T-cell (primary cell): ENCODE data around the gene VPS45. TPM values are rescaled to one million over a fixed set of nuclear protein-coding genes. Genes with fewer than 3 reads are reported as not detected.
A peak's percentile ranks its signal among the peaks of the same experiment; 100 is the strongest.

Experiments
- ATAC-seq, 4 experiments: fragments of 200-7000 bp in 3 of 4; fragments of 150-1000 bp in 1 of 4; cut with Tn5 transposase; replicated peaks in 1 of 4; 1 replicate in 3 of 4; 2 replicates in 1 of 4; pipeline ENCODE4 v1.10.0; 2021; ENCODE audit warnings: moderate library complexity in 3 of 4, mild to moderate bottlenecking in 2 of 4, moderate number of reproducible peaks in 1 of 4
- CTCF ChIA-PET, 2 donors: fragments of 300-600 bp; sonication (Branson Sonifier 250); formaldehyde crosslinking; loops; one replicate each; lab custom pipeline; 2022; ENCODE audit warnings: antibody characterized with exemption in 2 of 2; lab: Charles Lee
- POLR2A ChIA-PET, 2 donors: fragments of 300-600 bp; sonication (Branson Sonifier 250); formaldehyde crosslinking; loops; one replicate each; lab custom pipeline; 2022; ENCODE audit warnings: antibody characterized with exemption in 2 of 2; lab: Charles Lee
- DNase-seq, 35 experiments: peaks; one replicate each; pipeline versions ENCODE4 v3.0.0 to v3.0.0-alpha.2; 2013 to 2023
- H3K27ac ChIP-seq: one replicate; pipeline ENCODE4 v1.5.1; 2013; ENCODE audit warnings: low read length
- H3K27me3 ChIP-seq, 2 experiments: replicated peaks in 1 of 2; 1 replicate in 1 of 2; 2 replicates in 1 of 2; pipeline versions ENCODE4 v1.6.1 to v1.7.0; 2013; ENCODE audit warnings: low read length in 1 of 2, mixed read lengths in 1 of 2; ENCODE audit not compliant: control insufficient read depth in 2 of 2, insufficient read depth in 2 of 2; ENCODE audit errors: extremely low read depth in 1 of 2
- H3K36me3 ChIP-seq, 2 donors: 1 replicate in 1 of 2; 2 replicates in 1 of 2; pipeline versions ENCODE4 v1.6.1 to v1.7.0; 2013; ENCODE audit warnings: low read length in 1 of 2; ENCODE audit not compliant: control insufficient read depth in 2 of 2, insufficient read depth in 1 of 2; ENCODE audit errors: extremely low read depth in 1 of 2
- H3K4me1 ChIP-seq, 2 experiments: 1 replicate in 1 of 2; 2 replicates in 1 of 2; pipeline versions ENCODE4 v1.6.1 to v1.7.0; 2013; ENCODE audit warnings: low read length in 2 of 2, mixed read lengths in 1 of 2; ENCODE audit not compliant: insufficient read depth in 2 of 2, control insufficient read depth in 1 of 2; ENCODE audit errors: extremely low read depth in 1 of 2
- H3K4me3 ChIP-seq, 2 donors: 1 replicate in 1 of 2; 2 replicates in 1 of 2; pipeline versions ENCODE4 v1.5.1 to v1.7.0; 2013; ENCODE audit warnings: mild to moderate bottlenecking in 2 of 2, low read length in 1 of 2, moderate library complexity in 1 of 2; ENCODE audit not compliant: control insufficient read depth in 1 of 2; ENCODE audit errors: extremely low read depth in 1 of 2
- H3K9me3 ChIP-seq: 2 replicates; pipeline ENCODE4 v1.7.0; 2013
- H3K27ac Mint-ChIP-seq, 2 donors: one replicate each; pipeline ENCODE4 v1.8.0; 2020 to 2021; ENCODE audit warnings: mild to moderate bottlenecking in 2 of 2, mixed read lengths in 2 of 2
- H3K27me3 Mint-ChIP-seq, 2 donors: one replicate each; pipeline ENCODE4 v1.8.0; 2021 to 2022; ENCODE audit warnings: mixed read lengths in 2 of 2
- H3K36me3 Mint-ChIP-seq: one replicate; pipeline ENCODE4 v1.8.0; 2021; ENCODE audit warnings: mixed read lengths
- H3K4me1 Mint-ChIP-seq, 3 donors: one replicate each; pipeline ENCODE4 v1.8.0; 2020 to 2022; ENCODE audit warnings: mixed read lengths in 3 of 3, mild to moderate bottlenecking in 1 of 3
- H3K4me3 Mint-ChIP-seq, 3 donors: one replicate each; pipeline ENCODE4 v1.8.0; 2020 to 2022; ENCODE audit warnings: mild to moderate bottlenecking in 3 of 3, mixed read lengths in 3 of 3, moderate library complexity in 3 of 3
- H3K9me3 Mint-ChIP-seq, 3 donors: one replicate each; pipeline ENCODE4 v1.8.0; 2020 to 2022; ENCODE audit warnings: mixed read lengths in 3 of 3
- WGBS: methylation state at CpG from one replicate; pipeline ENCODE4 v1.1.5; 2013; ENCODE audit warnings: missing lambda C conversion rate; ENCODE audit not compliant: insufficient coverage; 5-methylcytosine and 5-hydroxymethylcytosine counted together
- total RNA-seq, 35 experiments: library from RNA in 6 of 35; stranded (reverse) in 6 of 35; fragments of 120-200 nt in 1 of 35; gene quantifications; one replicate each; pipeline versions ENCODE4 v1.2.1 to v1.2.4 and lab custom pipeline; 2013 to 2026

Gene VPS45
- total RNA-seq, 5 donors from 2014 or later (not counting 1 experiment from before 2014, with no cell fraction given) = 24.9 to 30.7 (median 28.0) TPM

GRCh38 chr1:150087415-150087814 is 19.8 kb downstream of the VPS45 start:
- Histone ChIP-seq H3K27ac (no peak overlapping the region), H3K4me1 (peaks cover 2 to 3% of the 10 kb centered on the region in 2 experiments), H3K4me3 (no peak overlapping the region), H3K9me3 (no peaks in the 10 kb centered on the region), H3K36me3 (peaks cover 2 to 36% of the 10 kb centered on the region in 2 donors), H3K27me3 (no peaks in the 10 kb centered on the region)
- no peak for DNase-seq
- ChIA-PET CTCF (no interaction called here), POLR2A (no interaction called here)
- no peak overlapping the region for H3K27ac Mint-ChIP-seq
- H3K9me3 Mint-ChIP-seq = no peaks in the 10 kb centered on the region
- H3K36me3 Mint-ChIP-seq = peaks cover 43% of the 10 kb centered on the region
- H3K4me1 Mint-ChIP-seq = peaks cover 6 to 15% (median 14%) of the 10 kb centered on the region in 3 donors
- WGBS = 100% methylated on average over 1 of the region's 2 CpGs
- no peak overlapping the region for H3K4me3 Mint-ChIP-seq
- no peak for ATAC-seq
- no peaks in the 10 kb centered on the region for H3K27me3 Mint-ChIP-seq

GRCh38 chr1:150089846-150090520 is 22.4 kb downstream of the VPS45 start:
- no peak for DNase-seq
- no peaks in the 10 kb centered on the region for H3K9me3 ChIP-seq
- Mint-ChIP-seq H3K27me3 (no peaks in the 10 kb centered on the region), H3K4me3 (no peak overlapping the region), H3K27ac (peak overlapping the region in 1 of 2 donors; percentile 7), H3K9me3 (no peaks in the 10 kb centered on the region), H3K36me3 (peaks cover 39% of the 10 kb centered on the region), H3K4me1 (peaks cover 13 to 32% (median 26%) of the 10 kb centered on the region in 3 donors)
- ChIA-PET CTCF (no interaction called here), POLR2A (interaction anchor here in 1 of 2 donors (0.5 kb wide), 1 partner anchor 28 kb away, joined by 7 read pairs; no protein-coding TSS in a partner anchor)
- no peak overlapping the region for H3K27ac ChIP-seq
- H3K4me3 ChIP-seq = no peak overlapping the region
- H3K36me3 ChIP-seq = peaks cover 2 to 25% of the 10 kb centered on the region in 2 donors
- H3K27me3 ChIP-seq = no peaks in the 10 kb centered on the region
- 100% methylated on average over 1 of the region's 3 CpGs for WGBS
- peaks cover 3 to 6% of the 10 kb centered on the region in 2 experiments for H3K4me1 ChIP-seq
- ATAC-seq = no peak

- H3K4me3 Mint-ChIP-seq = no peak overlapping the region
Observed at GRCh38 chr1:150092180-150092791, 24.7 kb downstream of the VPS45 start.

GRCh38 chr1:150093805-150094204 is 26.2 kb downstream of the VPS45 start:
- H3K27me3 Mint-ChIP-seq = no peaks in the 10 kb centered on the region
- peaks cover 13 to 37% (median 28%) of the 10 kb centered on the region in 3 donors for H3K4me1 Mint-ChIP-seq
- no peaks in the 10 kb centered on the region for H3K9me3 Mint-ChIP-seq
- ATAC-seq = no peak
- no peaks in the 10 kb centered on the region for H3K9me3 ChIP-seq
- H3K27ac Mint-ChIP-seq = peak overlapping the region; percentile 39 to 55
- H3K36me3 ChIP-seq = peaks cover 0 to 8% of the 10 kb centered on the region in 2 donors
- no peak overlapping the region for H3K27ac ChIP-seq
- ChIA-PET POLR2A (no interaction called here), CTCF (no interaction called here)
- peaks cover 3 to 6% of the 10 kb centered on the region in 2 experiments for H3K4me1 ChIP-seq
- H3K4me3 Mint-ChIP-seq = no peak overlapping the region
- WGBS = no CpG with 5 or more reads among the region's 1 CpG
- H3K4me3 ChIP-seq = no peak overlapping the region
- no peaks in the 10 kb centered on the region for H3K27me3 ChIP-seq
- peaks cover 22% of the 10 kb centered on the region for H3K36me3 Mint-ChIP-seq
- no peak for DNase-seq

More at GRCh38 chr1:150092180-150092791, 24.7 kb downstream of the VPS45 start:
- Histone ChIP-seq H3K27ac (peak overlapping the region; percentile 70), H3K36me3 (peaks cover 2 to 17% of the 10 kb centered on the region in 2 donors), H3K4me3 (no peak overlapping the region), H3K4me1 (peaks cover 3 to 6% of the 10 kb centered on the region in 2 experiments), H3K9me3 (no peaks in the 10 kb centered on the region), H3K27me3 (no peaks in the 10 kb centered on the region)
- Mint-ChIP-seq H3K27me3 (no peaks in the 10 kb centered on the region), H3K4me1 (peaks cover 13 to 35% (median 28%) of the 10 kb centered on the region in 3 donors), H3K9me3 (no peaks in the 10 kb centered on the region), H3K27ac (peak overlapping the region; percentile 70 to 82), H3K36me3 (peaks cover 31% of the 10 kb centered on the region)
- DNase-seq (no peak), ATAC-seq (peak in 3 of 4 experiments; percentile 29 to 73 (median 68))
- no CpG with 5 or more reads among the region's 3 CpGs for WGBS
- CTCF ChIA-PET = interaction anchor here in 1 of 2 donors (0.8 to 1.0 kb wide), 3 partner anchors 17 to 65 kb away, joined by 4 to 12 read pairs (median 5); partner anchors contain the start of gene VPS45
- POLR2A ChIA-PET = interaction anchor here in 1 of 2 donors (0.6 to 1.2 kb wide), 2 partner anchors 17 to 187 kb away, joined by 4 to 6 read pairs; no protein-coding TSS in a partner anchor

GRCh38 chr1:150094734-150095265 is 27.2 kb downstream of the VPS45 start:
- Histone ChIP-seq H3K36me3 (peaks cover 0 to 5% of the 10 kb centered on the region in 2 donors), H3K27me3 (no peaks in the 10 kb centered on the region), H3K9me3 (no peaks in the 10 kb centered on the region), H3K4me3 (no peak overlapping the region), H3K27ac (no peak overlapping the region), H3K4me1 (peaks cover 3 to 6% of the 10 kb centered on the region in 2 experiments)
- no peaks in the 10 kb centered on the region for H3K27me3 Mint-ChIP-seq
- H3K9me3 Mint-ChIP-seq = no peaks in the 10 kb centered on the region
- POLR2A ChIA-PET = interaction anchor here in 1 of 2 donors (0.6 kb wide), 1 partner anchor 9 kb away, joined by 3 read pairs; no protein-coding TSS in a partner anchor
- ATAC-seq (no peak), DNase-seq (no peak)
- CTCF ChIA-PET = interaction anchor here (0.5 to 0.9 kb wide), 4 partner anchors 58 to 888 kb away, joined by 3 to 5 read pairs (median 4); no protein-coding TSS in a partner anchor
- H3K27ac Mint-ChIP-seq = peak overlapping the region; percentile 62 to 73
- peaks cover 20% of the 10 kb centered on the region for H3K36me3 Mint-ChIP-seq
- WGBS = no CpG with 5 or more reads among the region's 3 CpGs
- H3K4me1 Mint-ChIP-seq = peaks cover 13 to 41% (median 29%) of the 10 kb centered on the region in 3 donors
- no peak overlapping the region for H3K4me3 Mint-ChIP-seq

- WGBS = no CpG with 5 or more reads among the region's 1 CpG
- Mint-ChIP-seq H3K4me3 (no peak overlapping the region), H3K27me3 (no peaks in the 10 kb centered on the region), H3K4me1 (peaks cover 57 to 66% (median 58%) of the 10 kb centered on the region in 3 donors), H3K9me3 (no peaks in the 10 kb centered on the region), H3K36me3 (peaks cover 13% of the 10 kb centered on the region), H3K27ac (peak overlapping the region; percentile 64 to 69)
- Histone ChIP-seq H3K27me3 (no peaks in the 10 kb centered on the region), H3K9me3 (no peaks in the 10 kb centered on the region), H3K4me3 (no peak overlapping the region), H3K27ac (no peak overlapping the region), H3K36me3 (no peaks in the 10 kb centered on the region), H3K4me1 (peaks cover 19 to 39% of the 10 kb centered on the region in 2 experiments)
- peak in 1 of 35 experiments; percentile 29 for DNase-seq
- POLR2A ChIA-PET = interaction anchor here (0.5 to 0.7 kb wide), 4 partner anchors 8 to 216 kb away, joined by 3 to 11 read pairs (median 3); a partner anchor contains a TSS
- CTCF ChIA-PET = interaction anchor here in 1 of 2 donors (0.6 to 1.2 kb wide), 7 partner anchors 10 to 261 kb away, joined by 3 to 4 read pairs (median 3); partner anchors contain the start of gene RPRD2
- ATAC-seq = no peak
Observed at GRCh38 chr1:150102986-150103385, 35.4 kb downstream of the VPS45 start.
